AG04449 (cell line): Measurements from ENCODE around the gene C16orf96.

Experiments used
- CTCF ChIA-PET: fragments of 350-600 bp; formaldehyde crosslinking; extraction: SDS; loops from one replicate; lab custom pipeline; 2021; ENCODE audit warnings: antibody characterized with exemption; lab: Yijun Ruan, JAX
- POLR2A ChIA-PET: fragments of 400-600, 350-600 bp; formaldehyde crosslinking; extraction: SDS; loops from one replicate; lab custom pipeline; 2020; ENCODE audit warnings: antibody characterized with exemption, inconsistent platforms; lab: Yijun Ruan, JAX
- DNase-seq: peaks from one replicate; pipeline ENCODE4 v3.0.0-alpha.2; 2010; ENCODE audit warnings: low read depth, low spot score
- H3K4me3 ChIP-seq: 2 replicates; pipeline ENCODE4 v1.5.1; 2011; ENCODE audit warnings: low read depth, mild to moderate bottlenecking, control low read depth, low read length
- CTCF ChIP-seq: IDR thresholded peaks from one replicate; pipeline ENCODE4 v1.5.1; 2011; ENCODE audit warnings: mild to moderate bottlenecking, moderate library complexity, low read length, control low read depth, inconsistent platforms; ENCODE audit not compliant: insufficient read depth; ENCODE audit errors: missing control alignments

C16orf96 gene

GRCh38 chr16:4514606-4515005 is 41.5 kb upstream of the C16orf96 start:
- ChIA-PET POLR2A (no interaction called here), CTCF (interaction anchor here (1.0 to 12.7 kb wide), 7 partner anchors 8 to 71 kb away, joined by 3 to 267 read pairs (median 6); no protein-coding TSS in a partner anchor)
- no peak overlapping the region for H3K4me3 ChIP-seq
- TF ChIP-seq CTCF: no peak
- no peak for DNase-seq

GRCh38 chr16:4515611-4516233 is 40.4 kb upstream of the C16orf96 start:
- ChIA-PET CTCF (interaction anchor here (1.2 to 12.7 kb wide), 8 partner anchors 9 to 70 kb away, joined by 3 to 267 read pairs (median 6); no protein-coding TSS in a partner anchor), POLR2A (no interaction called here)
- no peak overlapping the region for H3K4me3 ChIP-seq
- no peak for TF ChIP-seq CTCF
- DNase-seq: no peak

DNA sequence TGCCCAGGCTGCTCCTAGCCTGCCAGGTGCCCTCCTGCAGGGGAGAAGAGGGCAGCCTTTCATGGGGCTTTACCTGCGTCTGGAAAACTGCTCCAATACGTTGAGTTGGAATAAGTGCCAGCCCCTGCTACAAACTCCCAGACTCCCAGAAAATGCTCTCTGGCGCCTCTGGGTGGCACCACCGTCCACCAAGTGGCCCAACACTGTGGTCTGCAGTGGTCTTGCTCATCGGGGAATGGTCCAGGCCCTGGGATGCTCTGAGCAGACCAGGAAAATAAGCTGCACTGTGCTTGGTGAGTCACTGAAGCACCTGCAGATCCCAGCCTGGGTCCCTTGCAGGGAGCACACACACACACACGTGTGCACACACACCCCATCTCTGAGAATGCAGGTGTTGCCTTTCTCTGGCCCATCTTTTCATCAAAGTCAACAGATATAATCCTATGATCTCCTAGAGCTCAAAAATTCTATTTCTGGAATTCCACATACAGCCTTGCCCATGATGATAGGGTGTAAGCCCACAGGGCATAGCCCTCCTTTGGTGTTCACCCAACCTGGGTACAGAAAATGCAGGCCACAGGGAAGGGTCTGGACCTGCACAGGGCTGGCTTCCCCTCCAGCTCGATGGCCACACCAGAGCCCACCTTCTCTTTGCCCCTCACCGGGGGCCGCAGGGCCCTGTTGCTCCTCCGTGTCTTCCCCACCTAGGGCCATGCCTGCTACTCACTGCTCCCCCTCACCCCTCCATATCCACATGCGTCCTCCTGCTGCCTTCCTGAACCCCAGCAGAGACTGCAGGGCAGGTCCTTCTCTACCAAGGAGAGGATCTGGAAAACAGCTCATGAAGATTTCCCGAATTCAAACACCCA is 38.1 kb upstream of the C16orf96 start:
- ChIA-PET CTCF (interaction anchor here (0.5 to 3.9 kb wide), 13 partner anchors 10 to 438 kb away, joined by 3 to 51 read pairs (median 4); no protein-coding TSS in a partner anchor), POLR2A (no interaction called here)
- TF ChIP-seq CTCF: peak; percentile 59
- DNase-seq: no peak
- no peak overlapping the region for H3K4me3 ChIP-seq

DNA sequence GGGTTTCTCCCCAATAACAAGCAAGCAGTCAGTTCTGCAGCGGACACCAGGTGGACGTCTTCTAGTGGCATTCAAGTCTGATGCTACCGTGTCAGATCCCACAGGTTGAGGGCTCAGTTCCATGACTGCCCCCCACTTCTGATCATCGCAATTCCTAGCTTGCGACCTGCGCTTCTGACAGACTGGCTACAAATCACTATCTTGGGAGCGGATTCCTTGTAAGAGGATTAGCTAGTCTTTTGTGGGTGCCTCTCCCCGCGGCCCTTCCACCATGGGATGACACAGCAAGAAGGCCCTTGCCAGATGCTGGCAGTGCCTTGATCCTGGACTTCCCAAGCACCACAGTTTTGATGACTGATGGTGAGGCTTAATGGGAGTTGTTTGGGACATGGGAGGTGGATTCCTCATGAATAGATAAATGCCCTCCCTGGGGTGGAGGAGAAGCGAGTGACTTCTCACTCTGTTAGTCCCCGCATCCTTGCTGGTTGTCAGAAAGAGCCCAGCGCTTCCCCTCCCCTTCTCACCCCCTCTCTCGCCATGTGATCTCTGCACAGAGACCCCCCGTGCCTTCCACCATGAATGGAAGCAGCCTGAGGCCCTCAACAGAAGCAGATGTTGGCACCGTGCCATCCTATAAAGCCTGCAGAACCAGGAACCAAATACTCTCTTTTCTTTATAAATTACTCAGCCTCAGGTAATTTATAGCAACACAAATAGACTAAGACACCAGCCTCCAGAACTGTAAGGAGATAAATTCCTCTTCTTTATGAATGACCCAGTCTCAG is 36.7 kb upstream of the C16orf96 start:
- TF ChIP-seq CTCF: no peak
- H3K4me3 ChIP-seq: no peak overlapping the region
- ChIA-PET CTCF (interaction anchor here (1.8 to 3.9 kb wide), 4 partner anchors 13 to 67 kb away, joined by 6 to 51 read pairs (median 28); no protein-coding TSS in a partner anchor), POLR2A (no interaction called here)
- no peak for DNase-seq

GRCh38 chr16:4520913-4521312 is 35.2 kb upstream of the C16orf96 start:
- CTCF ChIA-PET: interaction anchor here (0.9 to 1.7 kb wide), 6 partner anchors 10 to 65 kb away, joined by 3 to 8 read pairs (median 5); no protein-coding TSS in a partner anchor

More at GRCh38 chr16:4520913-4521312, 35.2 kb upstream of the C16orf96 start:
- POLR2A ChIA-PET: no interaction called here
- DNase-seq: no peak
- no peak for TF ChIP-seq CTCF
- H3K4me3 ChIP-seq: no peak overlapping the region
